Astrocyte of the spinal cord (primary cell): ENCODE data around the gene CNOT11.

ENCODE experiments used
- DNase-seq: peaks from one replicate; pipeline ENCODE4 v3.0.0; 2011; ENCODE audit warnings: low read depth, low spot score
- H3K4me3 ChIP-seq: 2 replicates; pipeline ENCODE4 v1.5.1; 2011; ENCODE audit warnings: low read depth, mild to moderate bottlenecking, low read length, moderate library complexity
- CTCF ChIP-seq: IDR thresholded peaks from 2 replicates; pipeline ENCODE4 v1.5.1; 2012; ENCODE audit warnings: low read depth, mild to moderate bottlenecking, low read length, inconsistent platforms
- in situ Hi-C: cut with HindIII; loops from 2 replicates; pipeline ENCODE4 v1.10.0; 2017; ENCODE audit warnings: low sequenced_read_pairs

CNOT11 gene

GRCh38 chr2:101272045-101272784 is 19.5 kb downstream of the CNOT11 start:
- DNase-seq = no peak
- in situ Hi-C loops = no loop called here
- H3K4me3 ChIP-seq = no peak overlapping the region
- TF ChIP-seq CTCF = no peak

- DNase-seq = no peak
- in situ Hi-C loops = no loop called here
- no peak for TF ChIP-seq CTCF
- no peak overlapping the region for H3K4me3 ChIP-seq
Measured at GRCh38 chr2:101273056-101273455, 20.4 kb downstream of the CNOT11 start.

- DNase-seq = no peak
- H3K4me3 ChIP-seq = no peak overlapping the region
- no peak for TF ChIP-seq CTCF
- in situ Hi-C loops = no loop called here
Measured at GRCh38 chr2:101274142-101274541, 21.5 kb downstream of the CNOT11 start.

GRCh38 chr2:101277111-101277510 is 24.4 kb downstream of the CNOT11 start:
- in situ Hi-C loops = no loop called here
- no peak overlapping the region for H3K4me3 ChIP-seq
- TF ChIP-seq CTCF = peak; percentile 21
- DNase-seq = peak; percentile 37

GRCh38 chr2:101278925-101279324 is 26.2 kb downstream of the CNOT11 start:
- H3K4me3 ChIP-seq = no peak overlapping the region
- TF ChIP-seq CTCF = no peak
- in situ Hi-C loops = no loop called here
- DNase-seq = no peak

- in situ Hi-C loops = no loop called here
- no peak for TF ChIP-seq CTCF
Measured at GRCh38 chr2:101281482-101281881, 28.8 kb downstream of the CNOT11 start.

More at GRCh38 chr2:101281482-101281881, 28.8 kb downstream of the CNOT11 start:
- no peak for DNase-seq
- no peak overlapping the region for H3K4me3 ChIP-seq
